IPS-18c (cell line): ENCODE data around the gene SSRP1.
A peak's percentile ranks its signal among the peaks of the same experiment; 100 is the strongest.
"Not testable (repeated sequence)": the region's sequence is repeated elsewhere in the genome, so short reads cannot be mapped to it uniquely, and the experiment has no call there.

ENCODE experiments used
- H3K4me3 ChIP-seq: 2 replicates; pipeline ENCODE4 v1.7.0; 2013; ENCODE audit warnings: low read depth, mild to moderate bottlenecking, low read length, moderate library complexity; ENCODE audit not compliant: insufficient read depth
- H3K9me3 ChIP-seq: one replicate; pipeline ENCODE4 v1.6.1; 2013; ENCODE audit warnings: mild to moderate bottlenecking, low read length, moderate library complexity; ENCODE audit not compliant: control insufficient read depth, insufficient read depth

SSRP1 gene

DNA sequence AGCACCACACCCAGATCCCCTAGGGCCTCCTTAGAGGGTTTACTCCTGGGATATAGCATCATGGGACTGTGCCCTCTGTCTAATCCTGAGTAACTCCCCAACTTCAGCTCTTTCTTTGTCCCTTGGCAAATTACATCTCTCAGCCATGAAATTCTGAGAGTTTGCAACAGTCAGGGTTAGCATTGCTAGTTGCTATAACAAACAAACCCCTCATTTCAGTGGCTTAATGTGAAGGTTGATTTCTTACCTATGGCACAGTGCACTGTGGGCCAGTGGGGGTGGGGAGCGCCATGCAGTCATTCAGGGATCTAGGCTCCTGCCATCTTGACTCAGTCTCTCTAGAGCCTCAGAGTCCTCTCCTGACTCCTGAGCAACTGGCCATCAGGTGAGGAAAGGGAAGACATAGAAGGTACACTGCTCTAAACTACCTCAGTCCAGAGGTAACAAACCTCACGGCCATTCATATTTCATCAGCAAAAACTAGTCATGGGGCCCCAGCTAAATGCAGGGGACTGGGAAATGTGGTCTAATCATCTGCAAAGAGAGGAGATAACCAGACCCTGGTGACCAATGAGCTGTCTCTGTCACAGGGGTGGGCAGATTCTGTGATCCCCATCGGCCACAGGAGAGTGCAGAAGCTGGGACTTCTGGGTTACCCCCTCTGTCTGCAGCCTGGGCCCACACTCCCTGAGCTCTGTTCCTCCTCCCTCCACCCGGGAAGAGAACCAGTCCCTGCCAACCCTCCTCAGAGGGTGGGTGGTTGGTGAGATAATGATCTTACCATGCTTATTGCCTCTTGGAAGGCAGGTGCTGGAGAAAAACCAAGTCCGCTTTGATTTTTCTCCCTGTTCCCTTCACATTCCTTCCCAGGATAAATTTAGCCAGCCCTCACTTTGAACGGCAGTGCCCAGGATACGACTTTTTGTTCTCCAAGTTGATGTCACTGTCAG lies 27.7 kb upstream of the SSRP1 start:
- Histone ChIP-seq H3K4me3 (no peak overlapping the region), H3K9me3 (no peaks in the 10 kb centered on the region)

DNA sequence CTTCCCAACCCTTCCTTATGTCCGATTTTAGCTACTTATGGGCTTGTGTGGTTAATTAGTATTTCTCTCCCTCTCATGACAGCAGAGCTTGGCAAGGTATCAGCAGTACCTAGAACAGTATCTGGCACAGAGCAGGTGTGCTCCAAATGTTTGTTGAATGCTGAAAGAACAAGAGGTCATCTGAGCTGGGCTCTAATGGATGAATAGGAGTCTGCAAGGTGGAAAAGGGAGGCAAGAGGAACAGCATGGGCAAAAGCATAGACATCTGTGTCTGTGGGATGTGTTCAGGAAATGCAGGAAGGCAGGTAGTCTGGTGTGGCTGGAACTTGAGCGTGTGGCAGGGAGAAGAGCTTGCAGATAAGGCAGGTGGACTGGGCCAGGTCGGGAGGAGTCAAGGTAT lies 26.2 kb upstream of the SSRP1 start:
- no peaks in the 10 kb centered on the region for H3K9me3 ChIP-seq
- no peak overlapping the region for H3K4me3 ChIP-seq

DNA sequence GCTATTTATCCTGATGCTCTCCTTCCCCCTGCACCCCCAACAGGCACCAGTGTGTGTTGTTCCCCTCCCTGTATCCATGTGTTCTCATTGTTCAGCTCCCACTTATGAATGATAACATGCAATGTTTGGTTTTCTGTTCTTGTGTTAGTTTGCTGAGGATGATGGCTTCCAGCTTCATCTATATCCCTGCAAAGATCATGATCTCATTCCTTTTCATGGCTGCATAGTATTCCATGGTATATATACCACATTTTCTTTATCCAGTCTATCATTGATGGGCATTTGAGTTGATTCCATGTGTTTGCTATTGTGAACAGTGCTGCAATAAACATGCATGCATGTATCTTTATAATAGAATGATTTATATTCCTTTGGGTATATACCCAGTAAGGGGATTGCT lies 25.7 kb upstream of the SSRP1 start:
- not testable (repeated sequence) for H3K9me3 ChIP-seq, H3K4me3 ChIP-seq

DNA sequence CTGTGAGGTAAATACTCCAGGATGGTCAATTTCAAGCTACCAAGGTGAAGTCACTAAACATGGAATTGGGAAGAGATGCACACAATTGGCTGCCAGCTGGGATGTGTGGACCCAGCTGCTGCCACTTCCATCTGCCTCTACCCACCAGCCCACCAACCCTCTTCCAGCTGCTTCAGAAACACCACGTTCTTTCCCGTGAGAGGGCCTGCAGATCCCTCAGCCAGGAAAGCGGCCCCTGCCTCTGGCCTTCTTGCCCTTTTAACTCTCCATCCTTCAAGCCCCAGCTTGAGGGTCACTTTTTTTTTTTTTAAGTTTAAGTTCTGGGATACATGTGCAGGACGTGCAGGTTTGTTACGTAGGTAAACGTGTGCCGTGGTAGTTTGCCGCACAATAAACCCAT lies 25.3 kb upstream of the SSRP1 start:
- Histone ChIP-seq H3K9me3 (no peaks in the 10 kb centered on the region), H3K4me3 (no peak overlapping the region)

DNA sequence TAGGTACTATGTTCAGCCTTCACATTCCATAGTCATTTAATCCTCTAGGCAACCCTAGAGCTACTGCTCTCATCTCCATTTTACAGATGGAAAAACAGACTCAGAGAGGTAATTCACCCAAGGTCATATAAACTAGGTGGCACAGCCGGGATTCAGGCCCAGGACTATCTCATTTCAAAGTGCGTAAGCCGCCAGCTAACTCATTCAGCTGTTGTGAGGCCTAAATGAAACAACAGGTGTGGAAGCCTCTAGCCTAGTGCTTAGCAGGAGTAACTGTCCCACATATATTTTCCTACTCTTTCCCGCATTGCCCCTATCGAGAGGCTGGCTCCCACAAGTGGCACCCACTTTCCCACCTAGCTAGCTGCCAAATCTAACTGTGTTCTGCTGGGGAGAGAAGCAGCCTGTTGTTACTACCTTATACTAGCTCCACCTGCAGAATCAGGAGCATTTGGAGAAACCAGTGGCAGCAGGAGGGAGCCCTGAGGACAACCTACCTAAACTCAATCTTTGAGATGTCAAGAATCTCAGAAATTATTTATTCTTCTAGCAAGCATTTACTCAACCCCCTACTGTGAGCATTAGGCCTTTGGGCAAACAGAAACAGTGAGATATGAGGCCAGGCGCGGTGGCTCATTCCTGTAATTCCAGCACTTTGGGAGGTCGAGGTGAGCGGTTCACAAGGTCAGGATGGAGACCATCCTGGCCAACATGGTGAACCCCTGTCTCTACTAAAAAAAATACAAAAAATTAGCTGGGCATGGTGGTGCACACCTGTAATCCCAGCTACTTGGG lies 24.4 kb upstream of the SSRP1 start:
- Histone ChIP-seq H3K4me3 (no peak overlapping the region), H3K9me3 (no peaks in the 10 kb centered on the region)

DNA sequence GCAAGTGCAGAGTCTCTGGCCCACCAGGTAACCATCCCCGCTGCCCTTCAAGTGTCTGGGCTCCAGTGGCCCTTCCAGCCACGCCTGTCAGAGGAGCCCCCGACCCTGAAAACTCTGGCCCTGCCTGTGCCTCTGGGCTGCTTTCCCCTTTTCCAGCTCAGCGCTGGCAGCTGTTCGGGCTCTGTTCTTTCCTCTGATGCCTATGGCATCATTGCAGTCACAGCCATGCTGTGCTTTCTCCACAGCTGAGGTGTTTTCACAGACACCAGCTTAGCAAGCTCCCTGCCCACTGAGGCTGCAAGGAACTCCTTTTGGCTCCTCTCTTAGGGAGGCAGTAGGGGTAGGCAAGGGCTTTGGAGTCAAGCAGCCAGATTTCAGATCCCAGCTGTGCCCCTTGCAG lies 23.7 kb upstream of the SSRP1 start:
- no peak overlapping the region for H3K4me3 ChIP-seq
- H3K9me3 ChIP-seq: no peaks in the 10 kb centered on the region

DNA sequence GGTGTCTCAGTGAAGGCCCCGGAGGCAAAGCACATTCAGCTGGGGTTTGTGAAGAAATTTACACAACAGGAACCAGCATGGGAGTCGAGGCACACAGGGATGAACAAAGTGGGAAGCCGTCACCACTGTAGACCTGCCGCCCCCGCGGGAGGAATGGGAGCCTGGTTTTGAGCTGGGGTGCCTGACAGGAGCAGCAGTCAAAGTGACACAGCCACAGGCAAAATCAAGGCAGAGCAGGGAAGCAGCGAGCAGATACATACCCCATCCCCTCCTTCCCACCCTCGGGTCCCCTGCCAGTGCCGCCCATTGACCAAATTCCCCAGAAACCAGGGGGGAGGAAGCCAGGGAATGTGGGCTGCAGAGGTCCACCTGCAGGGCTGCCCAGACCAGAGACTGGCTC lies 23.3 kb upstream of the SSRP1 start:
- H3K4me3 ChIP-seq: no peak overlapping the region

DNA sequence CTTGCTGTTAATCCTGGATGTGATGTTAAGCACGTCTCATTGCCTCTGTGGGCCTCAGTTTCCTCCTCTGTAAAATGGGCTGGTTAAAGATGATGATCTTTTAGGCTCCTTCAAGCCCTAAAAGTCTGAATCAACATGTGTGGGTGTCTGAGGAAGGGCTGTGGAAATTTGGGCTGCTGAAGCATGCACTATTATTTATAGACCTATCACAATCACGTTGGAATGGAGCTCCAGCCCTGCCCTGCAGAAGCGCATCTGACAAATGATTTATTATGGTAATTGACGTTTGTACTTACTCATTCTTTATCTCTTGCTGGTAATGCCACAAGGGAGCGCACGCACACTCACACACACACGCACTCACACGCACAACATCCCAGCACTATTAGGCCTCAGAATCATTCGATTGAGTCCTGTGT lies 22.9 kb upstream of the SSRP1 start:
- H3K9me3 ChIP-seq: no peaks in the 10 kb centered on the region
- no peak overlapping the region for H3K4me3 ChIP-seq

More for the DNA sequence above, 23.3 kb upstream of the SSRP1 start:
- no peaks in the 10 kb centered on the region for H3K9me3 ChIP-seq

DNA sequence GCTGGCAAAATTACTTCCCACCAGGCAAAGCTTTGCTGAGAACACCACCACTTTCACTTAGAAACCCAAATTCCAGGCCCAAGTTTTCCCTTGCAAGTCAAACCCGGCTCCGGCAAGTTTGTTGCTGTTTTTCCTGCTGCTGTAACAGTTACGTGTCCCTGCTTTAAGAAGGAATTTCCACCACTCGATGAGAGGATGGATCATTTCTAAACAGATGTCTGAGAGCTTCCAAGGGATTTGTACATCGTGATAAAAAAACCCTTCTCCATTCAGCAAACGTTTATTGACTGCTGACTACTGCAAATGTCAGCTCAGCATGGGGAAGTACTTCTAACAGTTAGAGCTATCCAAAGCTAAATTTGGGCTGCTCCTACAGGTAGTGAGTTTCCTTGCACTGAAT lies 22.2 kb upstream of the SSRP1 start:
- Histone ChIP-seq H3K4me3 (no peak overlapping the region), H3K9me3 (no peaks in the 10 kb centered on the region)

DNA sequence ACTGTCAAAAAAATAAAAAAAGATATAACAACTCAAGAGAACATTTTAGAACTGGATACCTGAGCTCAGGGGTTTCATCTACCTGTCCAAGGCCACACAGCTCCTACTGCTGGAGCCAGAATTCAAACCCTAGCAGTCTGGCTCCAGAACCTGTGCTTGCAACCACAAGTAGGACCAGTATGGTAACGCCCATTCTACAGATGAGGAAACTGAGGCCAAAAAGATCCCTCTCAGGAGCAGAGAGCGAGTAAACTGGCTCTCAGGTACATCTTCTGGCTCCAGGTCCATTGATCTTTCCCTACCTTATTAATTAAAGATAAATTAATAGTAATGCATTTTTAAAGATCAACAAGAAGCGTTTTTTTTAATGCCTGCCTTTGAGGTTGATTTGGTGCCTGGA lies 21.6 kb upstream of the SSRP1 start:
- H3K4me3 ChIP-seq: no peak overlapping the region
- no peaks in the 10 kb centered on the region for H3K9me3 ChIP-seq

DNA sequence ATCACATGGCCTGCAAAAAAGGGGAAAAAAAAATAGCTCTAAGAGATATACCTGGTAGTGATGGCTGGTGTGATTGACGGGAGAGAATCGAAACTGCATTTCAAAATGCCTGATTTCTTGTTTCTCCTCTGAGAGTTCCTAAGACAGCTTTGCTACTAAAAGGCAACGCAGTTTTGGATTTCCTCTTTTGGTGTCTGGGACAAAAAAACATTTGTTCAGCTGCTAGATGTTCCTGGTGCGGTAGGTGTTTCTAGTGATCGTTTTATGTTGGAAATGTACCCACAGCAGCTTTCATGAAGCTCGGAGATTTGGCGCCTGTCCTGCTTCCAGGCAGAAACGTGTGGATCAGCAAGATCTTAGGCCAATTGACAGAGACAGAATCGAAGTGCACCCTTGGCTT lies 20.6 kb upstream of the SSRP1 start:
- Histone ChIP-seq H3K9me3 (no peaks in the 10 kb centered on the region), H3K4me3 (no peak overlapping the region)

DNA sequence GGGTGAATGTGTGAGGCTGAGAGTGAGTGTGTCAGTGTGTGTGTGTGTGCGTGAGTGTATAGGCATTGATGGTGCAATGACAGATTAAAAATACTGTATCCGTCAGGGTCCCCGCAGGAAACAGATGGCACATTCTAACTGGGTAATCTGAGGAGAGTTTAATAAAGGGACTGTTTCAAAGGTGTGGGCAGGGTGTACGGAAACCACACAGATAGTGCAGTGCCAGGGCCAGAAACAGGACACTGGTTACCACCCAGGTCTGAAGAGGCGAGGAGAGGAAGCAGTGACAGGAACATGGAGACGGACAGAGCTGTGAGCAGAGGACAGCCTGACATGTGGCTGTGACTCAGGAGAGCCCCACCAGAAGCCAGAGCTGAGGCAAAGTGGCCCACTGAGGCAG lies 19.0 kb upstream of the SSRP1 start:
- H3K9me3 ChIP-seq: no peaks in the 10 kb centered on the region
- H3K4me3 ChIP-seq: no peak overlapping the region

DNA sequence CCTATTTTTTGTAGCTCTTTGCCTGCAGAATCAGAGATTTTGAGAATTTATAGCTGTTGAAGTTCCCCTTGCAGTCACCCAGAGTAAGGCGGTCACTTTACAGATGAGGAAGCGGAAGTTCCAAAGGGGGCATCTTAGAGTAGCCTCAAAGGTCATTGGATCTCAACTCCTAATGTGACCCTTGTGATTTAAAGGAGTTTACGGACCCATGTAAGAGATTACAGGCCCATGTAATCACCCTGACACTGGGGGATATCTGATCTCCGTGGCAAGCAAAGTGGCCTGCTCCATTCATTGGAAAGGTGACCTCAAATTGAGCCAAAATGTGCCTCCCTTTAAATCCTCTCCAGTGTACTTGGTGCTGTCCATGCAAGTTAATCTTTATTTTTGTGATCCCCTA lies 18.2 kb upstream of the SSRP1 start:
- Histone ChIP-seq H3K9me3 (no peaks in the 10 kb centered on the region), H3K4me3 (no peak overlapping the region)

DNA sequence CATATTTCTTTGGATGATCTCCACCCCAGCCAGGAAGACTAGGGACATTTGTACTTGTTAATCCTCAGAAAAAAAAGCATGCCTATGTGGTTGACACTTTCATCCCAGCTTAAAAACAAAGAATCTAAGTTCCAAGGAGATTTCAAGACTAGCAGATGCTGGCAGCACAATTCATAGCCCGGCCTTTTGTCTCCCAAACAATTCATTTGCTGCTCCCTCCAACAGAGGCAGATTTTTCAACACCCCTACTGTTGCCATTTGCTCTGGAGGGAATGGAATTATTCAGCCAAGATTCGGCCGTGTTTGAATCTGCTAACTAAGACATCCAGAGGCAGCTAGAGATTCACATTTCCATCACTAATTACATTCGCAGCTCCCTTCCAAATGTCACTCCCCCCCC lies 17.8 kb upstream of the SSRP1 start:
- no peak overlapping the region for H3K4me3 ChIP-seq
- no peaks in the 10 kb centered on the region for H3K9me3 ChIP-seq

DNA sequence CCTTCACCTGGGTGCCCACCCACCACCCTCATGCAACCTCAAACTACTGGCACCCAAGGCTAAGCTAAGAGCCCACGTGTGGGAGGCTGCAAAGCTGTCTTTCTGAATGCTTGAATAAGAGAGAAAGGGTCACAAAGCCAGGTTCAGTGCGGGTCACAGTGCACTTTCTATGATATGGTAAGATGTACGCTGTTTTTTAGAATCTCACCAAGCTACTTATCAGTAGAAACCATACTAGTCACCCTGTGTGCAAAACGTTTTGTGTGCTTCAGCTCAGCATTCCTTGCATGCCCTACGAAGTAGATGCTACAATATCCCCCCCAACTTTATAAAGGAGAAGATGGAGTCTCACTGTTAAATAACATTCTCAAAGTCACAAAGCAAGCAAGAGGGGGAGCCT lies 17.3 kb upstream of the SSRP1 start:
- H3K4me3 ChIP-seq: no peak overlapping the region
- no peaks in the 10 kb centered on the region for H3K9me3 ChIP-seq

DNA sequence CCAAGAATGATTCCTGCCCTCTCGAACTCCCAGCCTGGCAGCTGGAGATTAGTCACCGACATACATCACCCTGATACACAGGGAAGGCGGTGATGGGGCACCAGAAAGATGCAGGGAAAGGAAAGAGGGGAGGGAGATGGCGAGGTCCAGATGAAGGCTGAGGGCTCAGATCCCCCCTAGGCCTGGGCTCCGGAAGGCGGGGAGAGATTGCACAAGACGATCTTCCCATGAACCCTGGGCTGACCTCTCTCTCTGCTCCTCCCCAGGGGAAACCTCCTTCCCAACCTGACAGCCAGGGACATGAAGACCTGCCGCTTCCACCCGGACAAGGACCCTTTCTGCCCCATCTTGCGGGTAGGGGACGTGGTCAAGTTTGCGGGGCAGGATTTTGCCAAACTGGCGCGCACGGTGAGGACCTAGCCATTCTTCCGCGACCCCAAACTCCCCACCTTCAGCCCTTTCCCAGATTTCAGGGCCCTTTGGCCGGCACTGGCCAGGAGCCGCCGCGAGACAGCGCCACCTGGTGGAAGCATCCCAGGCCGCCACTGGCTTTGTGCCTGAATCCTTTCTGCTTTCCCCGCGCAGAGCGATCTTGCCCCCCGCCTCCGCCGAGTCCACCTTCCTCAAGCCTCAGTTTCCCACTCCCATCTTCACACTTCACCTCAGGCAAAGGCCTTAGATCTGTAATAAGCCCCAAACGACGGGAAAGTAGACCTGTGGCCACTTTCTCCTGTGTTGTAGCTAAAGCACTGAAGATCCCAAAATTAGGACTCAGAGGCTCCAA lies 14.0 kb upstream of the SSRP1 start:
- Histone ChIP-seq H3K9me3 (no peaks in the 10 kb centered on the region), H3K4me3 (peak overlapping the region; percentile 10; the same call in 1 of the 2 replicates)

DNA sequence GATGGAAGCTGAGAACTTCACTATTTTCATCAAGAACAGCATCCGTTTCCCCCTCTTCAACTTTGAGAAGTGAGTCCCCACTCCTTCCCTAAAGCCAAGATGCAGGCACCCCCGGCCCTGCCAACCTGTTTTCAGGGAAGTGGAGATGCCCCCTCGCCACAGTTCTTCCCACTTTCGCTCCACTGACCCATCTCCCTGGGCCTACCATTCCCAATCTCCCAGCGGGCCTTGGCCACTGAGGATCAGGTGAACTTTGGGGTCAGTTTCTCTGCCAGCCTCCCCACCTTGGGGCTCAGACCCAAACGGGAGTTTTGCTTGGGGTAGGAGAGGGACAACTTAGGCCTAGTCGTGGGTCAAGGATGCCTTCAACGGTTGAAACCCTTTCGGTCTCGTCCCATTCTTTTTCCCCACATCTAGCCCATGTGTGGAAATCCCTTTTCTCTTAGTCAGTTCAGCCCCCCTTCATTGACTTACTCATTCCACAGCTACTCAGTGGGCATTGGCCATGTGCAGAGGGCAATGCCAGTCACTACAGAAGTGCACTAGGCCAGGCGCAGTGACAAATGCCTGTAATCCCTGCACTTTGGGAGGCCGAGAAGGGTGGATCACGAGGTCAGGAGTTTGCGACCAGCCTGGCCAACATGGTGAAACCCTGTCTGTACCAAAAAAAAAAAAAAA lies 13.1 kb upstream of the SSRP1 start:
- no peak overlapping the region for H3K4me3 ChIP-seq
- H3K9me3 ChIP-seq: no peaks in the 10 kb centered on the region
